Tibial nerve (tissue), 4 donors: ENCODE measurements around the gene TUBB8.

Source experiments
- EP300 ChIP-seq, 2 donors: sonication (generic); formaldehyde crosslinking; IDR thresholded peaks; one replicate each; pipeline ENCODE4 v1.6.1; 2017; ENCODE audit warnings: antibody characterized with exemption in 2 of 2, mild to moderate bottlenecking in 1 of 2
- POLR2A ChIP-seq, 2 donors: fragments of 450-650 bp; IDR thresholded peaks; one replicate each; pipeline ENCODE4 v1.6.1; 2017; ENCODE audit warnings: antibody characterized with exemption in 2 of 2, mild to moderate bottlenecking in 2 of 2, moderate library complexity in 2 of 2
- TF ChIP-seq, protein P1 (sequence below), 5 experiments: fragments of 200-600 bp in 3 of 5; fragments of 450-650 bp in 2 of 5; sonication (generic) in 3 of 5; IDR thresholded peaks; one replicate each; pipeline ENCODE4 v1.5.1; 2016 to 2019; ENCODE audit warnings: antibody characterized with exemption in 5 of 5, mild to moderate bottlenecking in 3 of 5, moderate library complexity in 2 of 5

DNA sequence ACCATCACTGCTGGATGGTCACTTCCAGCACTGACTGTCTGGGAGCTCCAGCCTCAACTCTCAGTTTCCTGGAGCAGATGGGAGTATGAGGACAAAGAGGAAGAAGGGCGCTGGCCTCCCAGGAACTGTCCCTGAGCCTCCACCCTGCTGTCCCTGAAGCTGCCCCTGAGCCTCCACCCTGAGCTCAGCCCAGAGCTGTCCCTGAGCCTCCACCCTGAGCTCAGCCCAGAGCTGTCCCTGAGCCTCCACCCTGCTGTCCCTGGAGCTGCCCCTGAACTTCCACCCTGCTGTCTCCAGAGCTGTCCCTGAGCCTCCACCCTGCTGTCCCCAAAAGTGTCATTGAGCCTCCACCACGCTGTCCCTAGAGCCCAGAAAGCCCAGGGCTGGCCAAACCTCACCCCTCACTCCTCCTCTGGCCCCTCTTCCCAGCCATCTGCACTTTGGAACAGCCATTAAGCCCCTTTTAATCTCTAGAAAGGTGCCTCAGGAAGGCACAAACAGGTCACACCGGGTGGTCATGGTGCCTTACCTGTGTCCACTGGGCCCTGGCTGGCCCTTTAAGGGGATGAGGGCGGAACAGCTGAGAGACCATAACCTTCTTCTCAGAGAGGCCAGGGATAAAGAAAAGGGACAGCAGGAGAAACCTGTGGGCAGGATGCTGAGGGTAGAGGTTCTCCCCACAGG, 30.6 kb upstream of the TUBB8 start:
- TF ChIP-seq, protein P1, sequence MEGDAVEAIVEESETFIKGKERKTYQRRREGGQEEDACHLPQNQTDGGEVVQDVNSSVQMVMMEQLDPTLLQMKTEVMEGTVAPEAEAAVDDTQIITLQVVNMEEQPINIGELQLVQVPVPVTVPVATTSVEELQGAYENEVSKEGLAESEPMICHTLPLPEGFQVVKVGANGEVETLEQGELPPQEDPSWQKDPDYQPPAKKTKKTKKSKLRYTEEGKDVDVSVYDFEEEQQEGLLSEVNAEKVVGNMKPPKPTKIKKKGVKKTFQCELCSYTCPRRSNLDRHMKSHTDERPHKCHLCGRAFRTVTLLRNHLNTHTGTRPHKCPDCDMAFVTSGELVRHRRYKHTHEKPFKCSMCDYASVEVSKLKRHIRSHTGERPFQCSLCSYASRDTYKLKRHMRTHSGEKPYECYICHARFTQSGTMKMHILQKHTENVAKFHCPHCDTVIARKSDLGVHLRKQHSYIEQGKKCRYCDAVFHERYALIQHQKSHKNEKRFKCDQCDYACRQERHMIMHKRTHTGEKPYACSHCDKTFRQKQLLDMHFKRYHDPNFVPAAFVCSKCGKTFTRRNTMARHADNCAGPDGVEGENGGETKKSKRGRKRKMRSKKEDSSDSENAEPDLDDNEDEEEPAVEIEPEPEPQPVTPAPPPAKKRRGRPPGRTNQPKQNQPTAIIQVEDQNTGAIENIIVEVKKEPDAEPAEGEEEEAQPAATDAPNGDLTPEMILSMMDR (IDR thresholded peaks at IDR 0.05): no peak
- no peak for TF ChIP-seq EP300 (IDR thresholded peaks at IDR 0.05)
- no peak for TF ChIP-seq POLR2A (IDR thresholded peaks at IDR 0.05)
